Activated CD4-positive, alpha-beta T cell treated with anti-CD3 and anti-CD28 coated beads for 1 hour (primary cell): ENCODE data around the gene ZZZ3.
"Not testable (repeated sequence)": the region's sequence is repeated elsewhere in the genome, so short reads cannot be mapped to it uniquely, and the experiment has no call there.

Source experiments
- DNase-seq: peaks from one replicate; pipeline ENCODE4 v3.0.0-alpha.2; 2020

Gene ZZZ3

GRCh38 chr1:77682460-77683159, at the start of gene ZZZ3:
TSS of gene ZZZ3 (minus strand) at chr1:77682658. CDS start at chr1:77633354, 49,304 bp downstream.
- peak; percentile 86 for DNase-seq

GRCh38 chr1:77732090-77732489, 49.6 kb upstream of the ZZZ3 start:
- no peak for DNase-seq

GRCh38 chr1:77725706-77726105, 43.2 kb upstream of the ZZZ3 start:
- no peak for DNase-seq

GRCh38 chr1:77718181-77718580, 35.7 kb upstream of the ZZZ3 start:
- no peak for DNase-seq

GRCh38 chr1:77716065-77716464, 33.6 kb upstream of the ZZZ3 start:
- no peak for DNase-seq

- DNase-seq: no peak
Observed at GRCh38 chr1:77709727-77710126, 27.3 kb upstream of the ZZZ3 start.

- DNase-seq: no peak
Observed at GRCh38 chr1:77706321-77706720, 23.9 kb upstream of the ZZZ3 start.

- DNase-seq: no peak
Observed at GRCh38 chr1:77704736-77705135, 22.3 kb upstream of the ZZZ3 start.

GRCh38 chr1:77699673-77700072, 17.2 kb upstream of the ZZZ3 start:
- DNase-seq: not testable (repeated sequence)

GRCh38 chr1:77697441-77697840, 15.0 kb upstream of the ZZZ3 start:
- DNase-seq: no peak

GRCh38 chr1:77688939-77689338, 6.5 kb upstream of the ZZZ3 start:
- DNase-seq: no peak

GRCh38 chr1:77687519-77687906, 5.1 kb upstream of the ZZZ3 start:
- DNase-seq: no peak

GRCh38 chr1:77686796-77687518, 4.5 kb upstream of the ZZZ3 start:
- no peak for DNase-seq

- DNase-seq: peak; percentile 84
Observed at GRCh38 chr1:77683160-77684148, 996 bp upstream of the ZZZ3 start.

GRCh38 chr1:77680173-77680572, 2.3 kb downstream of the ZZZ3 start:
- DNase-seq: no peak

GRCh38 chr1:77678660-77679610, 3.5 kb downstream of the ZZZ3 start:
- no peak for DNase-seq

GRCh38 chr1:77674807-77675206, 7.7 kb downstream of the ZZZ3 start:
- DNase-seq: not testable (repeated sequence)

GRCh38 chr1:77673716-77674355, 8.6 kb downstream of the ZZZ3 start:
- DNase-seq: no peak

- DNase-seq: no peak
Observed at GRCh38 chr1:77673030-77673429, 9.4 kb downstream of the ZZZ3 start.

GRCh38 chr1:77672374-77672773, 10.1 kb downstream of the ZZZ3 start:
- DNase-seq: no peak

GRCh38 chr1:77671836-77672235, 10.6 kb downstream of the ZZZ3 start:
- no peak for DNase-seq

- no peak for DNase-seq
Observed at GRCh38 chr1:77670330-77670729, 12.1 kb downstream of the ZZZ3 start.
